GM21717 (cell line): ENCODE data around the gene OTOG.

Source experiments
- ATAC-seq: cut with Tn5 transposase; IDR thresholded peaks from one replicate; pipeline ENCODE4 v1.9.1; 2021; ENCODE audit warnings: mild to moderate bottlenecking, moderate library complexity; ENCODE audit not compliant: unreplicated experiment

The OTOG gene

GRCh38 chr11:17538054-17538453, 9.0 kb upstream of the OTOG start:
- ATAC-seq = no peak

GRCh38 chr11:17538731-17539130, 8.3 kb upstream of the OTOG start:
- no peak for ATAC-seq

GRCh38 chr11:17540807-17541206, 6.3 kb upstream of the OTOG start:
- ATAC-seq = no peak

- no peak for ATAC-seq
These were observed 5.7 kb upstream of the OTOG start for GRCh38 chr11:17541330-17541885.

DNA sequence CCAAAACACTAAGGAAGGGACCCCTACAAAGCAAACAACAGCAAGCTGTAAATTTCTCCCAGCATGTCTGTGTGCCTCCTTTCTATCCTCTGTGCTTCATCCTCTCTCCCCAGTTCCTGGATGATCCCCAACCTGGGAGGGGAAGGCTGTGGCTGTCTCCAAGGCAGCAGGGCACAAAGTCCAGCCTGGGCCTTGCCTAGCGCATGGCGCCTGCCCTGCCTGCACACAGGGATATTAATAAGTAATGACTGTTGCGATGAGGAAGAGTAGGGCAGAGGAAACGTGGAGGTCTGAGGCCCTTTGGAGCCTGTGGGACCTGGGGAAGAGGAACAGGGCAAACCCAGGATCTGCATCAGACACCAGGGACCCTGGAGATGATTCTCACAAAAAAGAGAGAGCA, 4.8 kb upstream of the OTOG start:
- ATAC-seq = no peak

DNA sequence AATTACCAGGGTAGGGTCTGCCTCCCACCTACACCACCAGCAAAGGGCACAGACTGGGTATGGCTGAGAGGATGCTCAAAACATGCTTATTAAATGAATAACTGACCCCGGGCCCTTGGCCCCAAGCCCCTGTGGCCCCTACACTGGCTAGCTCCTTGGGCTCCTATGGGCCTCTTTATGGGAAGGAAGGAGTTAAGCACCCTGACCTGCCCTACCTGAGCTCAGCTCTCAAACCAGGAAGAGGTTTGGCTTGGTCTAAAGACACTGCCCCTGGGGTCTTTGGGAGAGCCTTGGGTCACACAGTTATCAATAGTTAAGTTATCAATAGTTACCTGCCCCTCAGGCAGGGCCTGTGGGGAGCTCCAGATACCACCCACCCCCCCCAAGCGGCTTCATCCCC, 4.0 kb upstream of the OTOG start:
- no peak for ATAC-seq

GRCh38 chr11:17543574-17544180, 3.4 kb upstream of the OTOG start:
- no peak for ATAC-seq

GRCh38 chr11:17544181-17544622, 2.9 kb upstream of the OTOG start, which contains the start of gene USH1C:
Gene USH1C, minus strand, starts transcription at chr11:17544416. Its CDS starts 109 bp downstream, at chr11:17544307.
- ATAC-seq = no peak

- ATAC-seq = no peak
These were observed 819 bp upstream of the OTOG start for GRCh38 chr11:17546240-17546639.

DNA sequence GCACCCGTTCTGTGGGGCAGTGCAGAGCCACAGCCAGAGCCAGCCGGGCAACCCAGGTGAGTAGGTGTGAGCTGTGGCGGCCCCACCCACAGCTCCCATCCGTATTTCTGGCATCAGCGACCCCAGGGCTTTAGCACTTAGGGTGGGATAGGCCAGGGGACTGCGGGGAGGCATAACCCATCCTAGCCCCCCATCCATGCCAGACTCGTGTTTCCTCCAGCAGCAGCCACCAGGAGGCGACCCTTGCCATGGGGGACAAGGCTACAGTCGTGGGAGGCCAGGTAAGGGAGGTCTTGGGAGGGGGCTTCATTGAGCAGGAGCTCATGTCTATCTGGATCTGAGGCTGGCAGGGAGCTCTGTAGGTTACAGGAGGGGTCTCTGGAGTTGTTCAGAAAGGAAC, 873 bp downstream of the OTOG start:
- no peak for ATAC-seq

- no peak for ATAC-seq
These were observed 1.4 kb downstream of the OTOG start for GRCh38 chr11:17548444-17548843.

DNA sequence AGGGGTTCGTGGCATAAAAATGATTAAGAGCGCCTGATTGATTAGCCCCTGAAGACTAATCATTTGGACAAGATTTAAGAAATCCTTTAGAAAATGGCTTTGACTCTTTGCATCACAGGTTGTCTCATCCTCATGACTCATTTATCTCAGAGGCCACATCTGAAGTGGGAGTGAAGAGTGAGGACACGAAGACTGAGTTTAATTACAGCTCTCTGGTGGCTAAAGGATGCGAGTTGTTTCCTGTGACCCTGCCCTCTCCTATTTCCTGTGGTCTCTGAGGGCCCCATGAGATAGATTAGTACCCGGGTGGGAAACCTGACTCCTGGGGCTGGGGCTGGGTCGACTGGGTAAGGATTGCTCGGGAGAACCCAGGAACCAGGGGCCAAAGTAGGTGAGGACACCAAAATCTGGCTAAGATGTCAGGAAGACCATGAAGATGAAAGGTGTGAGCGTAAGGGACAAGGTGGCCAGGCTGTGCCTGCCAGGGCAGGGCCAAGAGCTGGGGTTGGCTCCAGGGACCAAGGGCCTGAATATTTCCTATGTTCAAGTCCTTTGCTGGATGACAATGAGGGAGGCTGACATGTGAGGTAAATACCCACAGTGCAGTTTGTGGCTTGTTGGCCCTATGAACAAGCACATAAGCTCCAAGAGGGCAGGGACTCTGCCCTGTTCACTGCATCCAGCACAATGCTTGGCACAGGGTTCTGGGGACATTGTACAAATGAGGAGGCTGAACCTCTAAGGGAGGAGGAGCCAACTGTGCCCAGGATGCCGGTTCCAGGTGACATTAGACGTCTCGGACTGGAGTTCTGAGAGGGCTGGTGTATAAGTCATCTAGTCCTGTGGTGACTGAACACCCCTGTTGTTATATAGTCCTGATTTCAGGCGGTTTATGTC, 3.6 kb downstream of the OTOG start:
- ATAC-seq = no peak

- ATAC-seq = no peak
These were observed 4.4 kb downstream of the OTOG start for GRCh38 chr11:17551347-17552040.

- no peak for ATAC-seq
These were observed 4.9 kb downstream of the OTOG start for GRCh38 chr11:17552041-17552355.

DNA sequence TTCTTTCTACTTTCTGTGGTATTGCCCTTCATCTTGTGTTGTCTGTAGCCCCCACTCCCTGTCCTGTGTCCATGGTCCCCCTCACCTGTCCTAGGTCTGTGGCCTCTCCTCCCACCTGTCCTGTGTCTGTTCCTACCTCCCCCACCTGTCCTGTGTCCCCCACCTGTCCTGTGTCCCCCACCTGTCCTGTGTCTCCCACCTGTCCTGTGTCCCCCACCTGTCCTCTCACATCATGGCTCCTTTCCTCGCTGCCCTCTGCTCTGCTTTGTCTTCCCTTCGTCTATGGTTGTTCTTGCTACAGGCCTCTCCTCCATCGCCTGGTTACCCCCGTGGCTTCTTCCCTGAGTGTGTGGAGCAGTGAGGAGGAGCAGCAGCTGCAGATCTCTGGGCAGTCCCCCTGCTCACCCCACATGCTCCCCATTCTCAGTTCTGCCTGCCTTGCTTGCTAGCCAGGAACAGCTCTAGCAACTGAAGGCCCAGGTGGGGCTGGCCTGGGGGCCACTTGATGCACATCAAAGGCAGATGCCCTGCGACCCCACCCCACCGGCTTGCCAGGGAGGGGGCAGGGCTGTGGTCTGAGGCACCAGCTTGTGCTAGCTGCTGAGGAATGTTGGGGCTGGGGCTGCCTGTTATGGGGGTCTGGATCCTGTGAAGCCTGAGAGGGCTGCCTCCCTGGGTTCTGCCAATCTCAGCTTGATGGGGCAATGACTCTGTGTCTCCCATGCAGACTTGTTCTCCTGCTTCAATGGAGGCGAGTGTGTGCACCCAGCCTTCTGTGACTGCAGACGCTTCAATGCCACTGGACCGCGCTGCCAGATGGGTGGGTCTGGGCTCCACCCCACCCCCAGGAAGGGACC, 5.6 kb downstream of the OTOG start:
- ATAC-seq = no peak

- no peak for ATAC-seq
These were observed 6.1 kb downstream of the OTOG start for GRCh38 chr11:17553249-17553546.

DNA sequence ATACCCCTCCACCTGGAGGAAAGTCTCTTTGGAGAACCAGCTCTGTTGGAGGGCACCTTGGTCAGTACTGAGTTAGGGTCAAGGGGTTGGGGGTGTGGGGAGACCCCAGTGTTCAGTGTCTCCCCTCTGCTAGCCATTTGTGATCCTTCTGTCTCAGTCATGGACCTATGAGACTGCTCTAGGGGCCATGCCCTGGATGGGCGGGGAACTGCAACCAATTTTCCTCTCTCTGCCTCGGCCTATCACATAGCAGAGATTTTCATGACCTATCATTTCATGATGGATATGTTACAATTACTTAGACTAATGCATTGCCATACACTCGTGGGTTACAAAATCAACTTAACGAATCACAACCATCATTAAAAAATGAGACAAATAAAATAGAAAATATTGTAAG, 7.4 kb downstream of the OTOG start:
- no peak for ATAC-seq

GRCh38 chr11:17556999-17557398, 9.9 kb downstream of the OTOG start:
- ATAC-seq = no peak

GRCh38 chr11:17558025-17558780, 11.1 kb downstream of the OTOG start:
- ATAC-seq = no peak

DNA sequence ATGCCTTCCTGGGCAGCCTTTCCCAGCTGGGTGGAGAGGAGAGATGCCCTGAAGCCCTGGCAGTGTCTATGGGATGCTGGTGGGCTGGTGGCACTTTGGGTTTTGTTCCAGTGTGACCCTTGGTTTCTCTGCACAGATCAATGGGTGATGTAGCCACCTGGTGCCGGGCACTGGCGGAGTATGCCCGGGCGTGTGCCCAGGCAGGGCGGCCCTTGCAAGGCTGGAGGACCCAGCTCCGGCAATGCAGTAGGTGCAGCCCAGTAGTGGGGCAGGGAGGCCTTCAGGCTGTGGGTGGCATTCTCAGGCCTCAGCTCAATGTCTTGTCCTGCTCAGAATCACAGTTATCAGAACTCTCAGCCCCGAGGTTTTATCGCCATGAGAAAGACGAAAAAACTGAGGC, 11.9 kb downstream of the OTOG start:
- no peak for ATAC-seq
